Measurements from ENCODE around the gene SORT1. TPM values are rescaled to one million over a fixed set of nuclear protein-coding genes. Genes with fewer than 3 reads are reported as not detected.

The SORT1 gene
- total and polyA plus RNA-seq, 2 of the 13 experiments (the other 11 are each of a cell fraction or from before 2014, with no cell fraction given), result 32.4 to 93.0 TPM

DNA sequence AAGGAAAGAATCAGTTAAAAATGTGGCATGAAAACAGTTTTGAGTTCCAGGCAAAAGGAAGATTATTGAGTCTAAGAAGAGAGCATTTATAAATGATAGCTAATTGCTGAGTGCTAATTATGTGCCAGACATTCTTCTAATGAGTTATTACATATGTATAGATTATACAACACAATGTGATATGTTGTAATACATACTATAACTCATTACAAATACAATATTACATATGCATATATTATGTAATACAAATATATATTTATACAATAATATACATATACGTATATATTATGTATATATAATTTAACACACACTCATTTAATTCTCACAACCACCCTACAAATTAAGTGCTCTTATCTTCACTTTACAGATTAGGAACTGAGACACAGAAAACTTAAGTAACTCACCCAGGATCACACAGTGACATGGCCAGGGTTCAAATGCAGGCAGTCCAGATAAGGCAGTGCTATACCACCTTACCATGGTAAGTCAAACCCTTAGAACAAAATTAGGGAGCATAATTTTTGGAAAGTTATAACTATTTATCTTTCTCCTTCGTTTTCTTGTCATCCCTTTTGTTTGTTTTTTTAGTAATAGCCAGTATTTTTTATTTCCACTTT lies 4.0 kb downstream of the SORT1 start:
- DNase-seq (ENCODE audit: low spot score) (no peak), FAIRE-seq (no peak), ATAC-seq (no peak)
- CTCF ChIA-PET (ENCODE audit: low intra/inter-chr PET ratio, low total read pairs), result no interaction called here
- in situ Hi-C loops (cut with HindIII; ENCODE audit: extremely low pct_ligation_motif_present, low pct_unique_long_range_greater_than_20kb), result no loop called here
- H3K27me3 ChIP-seq (ENCODE audit: control insufficient read depth in 1 of 2, insufficient read depth in 2 of 2, low read length in 2 of 2), result no peaks in the 10 kb centered on the region; a peak in 1 of 5 replicates
- no peak overlapping the region for H2AFZ ChIP-seq (ENCODE audit: low read length)
- peaks cover 82% of the 10 kb centered on the region for H3K4me1 ChIP-seq (ENCODE audit: insufficient read depth, low read length)
- H3K36me3 ChIP-seq (replicated peaks in 1 of 2; ENCODE audit: control insufficient read depth in 1 of 2, insufficient read depth in 2 of 2, low read length in 2 of 2), result peaks cover 0 to 8% of the 10 kb centered on the region in 2 experiments; a peak in 2 of 5 replicates
- no peak for TF ChIP-seq MAFF (IDR thresholded peaks at IDR 0.05; ENCODE audit: low read depth, low read length)
- TF ChIP-seq, protein P1, sequence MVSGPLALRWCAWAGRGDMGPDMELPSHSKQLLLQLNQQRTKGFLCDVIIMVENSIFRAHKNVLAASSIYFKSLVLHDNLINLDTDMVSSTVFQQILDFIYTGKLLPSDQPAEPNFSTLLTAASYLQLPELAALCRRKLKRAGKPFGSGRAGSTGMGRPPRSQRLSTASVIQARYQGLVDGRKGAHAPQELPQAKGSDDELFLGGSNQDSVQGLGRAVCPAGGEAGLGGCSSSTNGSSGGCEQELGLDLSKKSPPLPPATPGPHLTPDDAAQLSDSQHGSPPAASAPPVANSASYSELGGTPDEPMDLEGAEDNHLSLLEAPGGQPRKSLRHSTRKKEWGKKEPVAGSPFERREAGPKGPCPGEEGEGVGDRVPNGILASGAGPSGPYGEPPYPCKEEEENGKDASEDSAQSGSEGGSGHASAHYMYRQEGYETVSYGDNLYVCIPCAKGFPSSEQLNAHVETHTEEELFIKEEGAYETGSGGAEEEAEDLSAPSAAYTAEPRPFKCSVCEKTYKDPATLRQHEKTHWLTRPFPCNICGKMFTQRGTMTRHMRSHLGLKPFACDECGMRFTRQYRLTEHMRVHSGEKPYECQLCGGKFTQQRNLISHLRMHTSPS (CRISPR knock-in tag; IDR thresholded peaks at IDR 0.05; ENCODE audit: low read depth), result no peak
- TF ChIP-seq HCFC1 (IDR thresholded peaks at IDR 0.05; ENCODE audit: low read depth, low read length), result no peak
- 0 out of 2 replicates have a peak, but pooled peaks have one; percentile 20 for TF ChIP-seq RBFOX2 (IDR thresholded peaks at IDR 0.05; ENCODE audit: low read depth, low read length)
- no peak for TF ChIP-seq ZNF264 (CRISPR knock-in tag; IDR thresholded peaks at IDR 0.05)
- POLR2A ChIA-PET, result interaction anchor here (0.7 to 3.3 kb wide), 9 partner anchors 10 to 117 kb away, joined by 3 to 22 read pairs (median 6); partner anchors contain the start of genes PSMA5 and PSRC1
- BruUV-seq (replicated peaks), result no TSS peak
- H3K4me3 ChIP-seq (replicated peaks in 1 of 3; ENCODE audit: insufficient read depth in 1 of 3, low read depth in 2 of 3, low read length in 3 of 3), result peak overlapping the region; percentile 15 to 41 (median 18); a peak in 5 of 6 replicates
- no peaks in the 10 kb centered on the region for H4K20me1 ChIP-seq (ENCODE audit: insufficient read depth, low read length)
- intact Hi-C loops (cut with micrococcal nuclease; ENCODE audit: unreplicated experiment), result loop anchor here (2.0 to 10.0 kb wide), 3 partner anchors 23 to 299 kb away; partner anchors contain the start of genes PSRC1 and TMEM167B
- 47% methylated on average over 2 of the region's 2 CpGs for WGBS (ENCODE audit: low lambda C conversion rate)
- peak overlapping the region; percentile 84 for H3K27ac ChIP-seq (ENCODE audit: extremely low read length, insufficient read depth, low read length)
- H3K9ac ChIP-seq (ENCODE audit: insufficient read depth, low read depth, low read length), result peak overlapping the region; percentile 46
- H3K79me2 ChIP-seq (ENCODE audit: insufficient read depth, low read length), result peaks cover 76% of the 10 kb centered on the region
- H3K4me2 ChIP-seq (ENCODE audit: low read depth, low read length), result peak overlapping the region; percentile 81
- H3K9me3 ChIP-seq (ENCODE audit: low read length), result no peaks in the 10 kb centered on the region
